H9 (cell line): ENCODE data around the gene SPC24. TPM values are rescaled to one million over a fixed set of nuclear protein-coding genes. Genes with fewer than 3 reads are reported as not detected.

ENCODE experiments used
- DNase-seq: peaks from one replicate; pipeline ENCODE4 v3.0.0-alpha.2; 2017
- H2AFZ ChIP-seq: one replicate; pipeline ENCODE4 v1.6.1; 2013; ENCODE audit warnings: mild to moderate bottlenecking, low read length, control low read depth, moderate library complexity
- H2AK5ac ChIP-seq: 2 replicates; pipeline ENCODE4 v1.6.1; 2013; ENCODE audit warnings: low read length, control low read depth, mixed read lengths; ENCODE audit not compliant: insufficient read length
- H2BK120ac ChIP-seq: one replicate; pipeline ENCODE4 v1.6.1; 2013; ENCODE audit warnings: low read depth, mild to moderate bottlenecking, low read length, control low read depth, inconsistent platforms; ENCODE audit not compliant: poor library complexity, severe bottlenecking
- H2BK12ac ChIP-seq: 2 replicates; pipeline ENCODE4 v1.6.1; 2013; ENCODE audit warnings: low read length, control low read depth, mixed read lengths, low read depth; ENCODE audit not compliant: insufficient read length
- H2BK15ac ChIP-seq: 2 replicates; pipeline ENCODE4 v1.6.1; 2013; ENCODE audit warnings: low read depth, low read length, control low read depth
- H2BK20ac ChIP-seq: one replicate; pipeline ENCODE4 v1.6.1; 2013; ENCODE audit warnings: low read depth, mild to moderate bottlenecking, low read length, control low read depth, inconsistent platforms; ENCODE audit not compliant: poor library complexity, severe bottlenecking
- H2BK5ac ChIP-seq: 2 replicates; pipeline ENCODE4 v1.6.1; 2013; ENCODE audit warnings: low read length, control low read depth, mixed read lengths; ENCODE audit not compliant: insufficient read length
- H3K14ac ChIP-seq: 2 replicates; pipeline ENCODE4 v1.6.1; 2013; ENCODE audit warnings: low read length, control low read depth; ENCODE audit not compliant: insufficient read depth
- H3K18ac ChIP-seq: 2 replicates; pipeline ENCODE4 v1.6.1; 2013; ENCODE audit warnings: low read depth, mild to moderate bottlenecking, mixed read lengths, low read length, control low read depth; ENCODE audit not compliant: insufficient read length
- H3K23ac ChIP-seq: 2 replicates; pipeline ENCODE4 v1.6.1; 2013; ENCODE audit warnings: low read length, control low read depth, mixed read lengths, low read depth; ENCODE audit not compliant: insufficient read length
- H3K23me2 ChIP-seq: 2 replicates; pipeline ENCODE4 v1.6.1; 2013; ENCODE audit warnings: low read depth, mild to moderate bottlenecking, mixed read lengths, low read length, control low read depth; ENCODE audit not compliant: insufficient read length, poor library complexity, severe bottlenecking
- H3K27ac ChIP-seq: 2 replicates; pipeline ENCODE4 v1.5.1; 2013; ENCODE audit warnings: low read length, control low read depth, mixed read lengths, low read depth; ENCODE audit not compliant: insufficient read length
- H3K27me3 ChIP-seq: 2 replicates; pipeline ENCODE4 v1.6.1; 2013; ENCODE audit warnings: low read length, control low read depth, inconsistent platforms; ENCODE audit not compliant: insufficient read depth
- H3K4ac ChIP-seq: 2 replicates; pipeline ENCODE4 v1.6.1; 2013; ENCODE audit warnings: low read depth, mild to moderate bottlenecking, control low read depth, inconsistent platforms, low read length, moderate library complexity
- H3K4me1 ChIP-seq: 2 replicates; pipeline ENCODE4 v1.6.1; 2013; ENCODE audit warnings: low read length, control low read depth, inconsistent platforms; ENCODE audit not compliant: insufficient read depth
- H3K4me2 ChIP-seq: 2 replicates; pipeline ENCODE4 v1.6.1; 2013; ENCODE audit warnings: low read length, control low read depth, mixed read lengths; ENCODE audit not compliant: insufficient read length, insufficient read depth
- H3K56ac ChIP-seq: 2 replicates; pipeline ENCODE4 v1.6.1; 2013; ENCODE audit warnings: low read depth, mild to moderate bottlenecking, mixed read lengths, low read length, control low read depth; ENCODE audit not compliant: insufficient read length
- H3K79me1 ChIP-seq: 2 replicates; pipeline ENCODE4 v1.6.1; 2013; ENCODE audit warnings: low read depth, mild to moderate bottlenecking, moderate library complexity, low read length, control low read depth, inconsistent platforms; ENCODE audit not compliant: insufficient read depth, poor library complexity, severe bottlenecking
- H3K79me2 ChIP-seq: 2 replicates; pipeline ENCODE4 v1.6.1; 2013; ENCODE audit warnings: low read length, control low read depth, inconsistent platforms; ENCODE audit not compliant: insufficient read depth
- H3K9ac ChIP-seq: 2 replicates; pipeline ENCODE4 v1.6.1; 2013; ENCODE audit warnings: low read length, control low read depth, mixed read lengths; ENCODE audit not compliant: insufficient read length; ENCODE audit errors: extremely low read depth
- H3K9me3 ChIP-seq: one replicate; pipeline ENCODE4 v1.6.1; 2013; ENCODE audit warnings: low read depth, low read length, inconsistent platforms; ENCODE audit not compliant: control insufficient read depth
- H3T11ph ChIP-seq: one replicate; pipeline ENCODE4 v1.6.1; 2013; ENCODE audit warnings: mild to moderate bottlenecking, low read length, control low read depth, inconsistent platforms
- H4K20me1 ChIP-seq: one replicate; pipeline ENCODE4 v1.6.1; 2013; ENCODE audit not compliant: control insufficient read depth, insufficient read length, insufficient read depth
- H4K5ac ChIP-seq: 2 replicates; pipeline ENCODE4 v1.6.1; 2013; ENCODE audit warnings: low read depth, mild to moderate bottlenecking, mixed read lengths, low read length, control low read depth; ENCODE audit not compliant: insufficient read length
- H4K8ac ChIP-seq: replicated peaks from 2 replicates; pipeline ENCODE4 v1.6.1; 2013; ENCODE audit warnings: low read length, control low read depth, mixed read lengths, low read depth; ENCODE audit not compliant: insufficient read length
- H4K91ac ChIP-seq: 2 replicates; pipeline ENCODE4 v1.6.1; 2013; ENCODE audit warnings: low read depth, mild to moderate bottlenecking, moderate library complexity, mixed read lengths, low read length, control low read depth; ENCODE audit not compliant: insufficient read length
- H3K27ac Mint-ChIP-seq, 3 experiments: 2 replicates in 2 of 3; 3 replicates in 1 of 3; pipeline ENCODE4 v1.8.0; 2020 to 2021; ENCODE audit warnings: mixed read lengths in 3 of 3, mild to moderate bottlenecking in 1 of 3, moderate library complexity in 1 of 3
- H3K27me3 Mint-ChIP-seq: 2 replicates; pipeline ENCODE4 v1.8.0; 2021; ENCODE audit warnings: low read depth, mild to moderate bottlenecking, moderate library complexity, mixed read lengths
- H3K36me3 Mint-ChIP-seq, 3 experiments: 2 replicates in 2 of 3; 3 replicates in 1 of 3; pipeline ENCODE4 v1.8.0; 2020 to 2021; ENCODE audit warnings: low read depth in 3 of 3, mixed read lengths in 3 of 3; ENCODE audit not compliant: insufficient read depth in 1 of 3
- H3K4me1 Mint-ChIP-seq, 2 experiments: 2 replicates each; pipeline ENCODE4 v1.8.0; 2020; ENCODE audit warnings: mixed read lengths in 2 of 2
- H3K4me3 Mint-ChIP-seq, 2 experiments: 2 replicates in 1 of 2; 3 replicates in 1 of 2; pipeline ENCODE4 v1.8.0; 2020 to 2021; ENCODE audit warnings: mild to moderate bottlenecking in 2 of 2, mixed read lengths in 2 of 2, moderate library complexity in 1 of 2
- H3K9me3 Mint-ChIP-seq, 2 experiments: 2 replicates in 1 of 2; 3 replicates in 1 of 2; pipeline ENCODE4 v1.8.0; 2020; ENCODE audit warnings: mild to moderate bottlenecking in 2 of 2, mixed read lengths in 2 of 2, moderate library complexity in 1 of 2
- WGBS: extraction: QIAGEN DNeasy Blood & Tissue Kit; methylation state at CpG from one replicate; pipeline ENCODE4 v1.1.7; 2013; ENCODE audit warnings: missing lambda C conversion rate, low lambda C conversion rate, mixed read lengths; ENCODE audit not compliant: insufficient read length; ENCODE audit errors: extremely low coverage; 5-methylcytosine and 5-hydroxymethylcytosine counted together
- total RNA-seq: library from RNA; stranded (reverse); gene quantifications from 2 replicates; pipeline ENCODE4 v1.2.1, GENCODE V29; 2021
- TF ChIP-seq, protein P1 (sequence below): fragments of 200-600 bp; sonication (generic); conservative IDR thresholded peaks from 3 replicates; pipeline ENCODE4 v1.8.0; 2021; ENCODE audit warnings: antibody characterized with exemption, mild to moderate bottlenecking

SPC24 gene
- total RNA-seq, 1 experiment from 2014 or later = 51.5 TPM

DNA sequence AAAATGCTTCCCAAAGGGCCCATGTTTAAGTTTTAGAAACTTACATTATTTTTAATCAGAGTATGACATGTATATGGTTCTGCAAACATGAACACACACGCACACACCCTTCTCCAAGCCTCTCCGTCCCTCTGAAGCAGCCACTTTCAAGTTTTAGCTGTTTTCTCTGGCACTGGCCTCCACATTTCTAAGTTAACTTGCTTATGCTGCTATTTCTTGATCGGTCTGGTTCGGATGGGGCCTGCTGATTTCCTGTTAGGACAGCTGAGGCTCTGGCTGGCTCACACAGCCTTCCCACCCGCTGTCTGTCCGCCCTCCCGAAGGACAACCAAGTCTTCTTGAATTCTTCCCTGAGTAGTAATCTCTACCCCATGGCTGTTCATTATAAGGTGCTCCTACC lies 4.4 kb downstream of the SPC24 start:
- H4K91ac ChIP-seq = no peak overlapping the region
- H3K4ac ChIP-seq = no peak overlapping the region
- no peak overlapping the region for H3K18ac ChIP-seq
- no peak overlapping the region for H2BK20ac ChIP-seq
- Mint-ChIP-seq H3K4me3 (no peak overlapping the region), H3K27me3 (no peaks in the 10 kb centered on the region), H3K36me3 (peaks cover 12 to 47% (median 47%) of the 10 kb centered on the region in 3 experiments), H3K4me1 (peaks cover 9 to 10% of the 10 kb centered on the region in 2 experiments), H3K27ac (peak overlapping the region in 2 of 3 experiments; percentile 71 to 86; a peak in 2 of 7 replicates), H3K9me3 (no peaks in the 10 kb centered on the region)
- H3K23me2 ChIP-seq = peaks cover 3% of the 10 kb centered on the region
- H3K9me3 ChIP-seq = no peaks in the 10 kb centered on the region
- no peaks in the 10 kb centered on the region for H3K27me3 ChIP-seq
- no peak overlapping the region for H4K8ac ChIP-seq
- no peak overlapping the region for H3K56ac ChIP-seq
- no peak overlapping the region for H2AFZ ChIP-seq
- no peak overlapping the region for H3K27ac ChIP-seq
- no peak overlapping the region for H2AK5ac ChIP-seq
- TF ChIP-seq, protein P1, sequence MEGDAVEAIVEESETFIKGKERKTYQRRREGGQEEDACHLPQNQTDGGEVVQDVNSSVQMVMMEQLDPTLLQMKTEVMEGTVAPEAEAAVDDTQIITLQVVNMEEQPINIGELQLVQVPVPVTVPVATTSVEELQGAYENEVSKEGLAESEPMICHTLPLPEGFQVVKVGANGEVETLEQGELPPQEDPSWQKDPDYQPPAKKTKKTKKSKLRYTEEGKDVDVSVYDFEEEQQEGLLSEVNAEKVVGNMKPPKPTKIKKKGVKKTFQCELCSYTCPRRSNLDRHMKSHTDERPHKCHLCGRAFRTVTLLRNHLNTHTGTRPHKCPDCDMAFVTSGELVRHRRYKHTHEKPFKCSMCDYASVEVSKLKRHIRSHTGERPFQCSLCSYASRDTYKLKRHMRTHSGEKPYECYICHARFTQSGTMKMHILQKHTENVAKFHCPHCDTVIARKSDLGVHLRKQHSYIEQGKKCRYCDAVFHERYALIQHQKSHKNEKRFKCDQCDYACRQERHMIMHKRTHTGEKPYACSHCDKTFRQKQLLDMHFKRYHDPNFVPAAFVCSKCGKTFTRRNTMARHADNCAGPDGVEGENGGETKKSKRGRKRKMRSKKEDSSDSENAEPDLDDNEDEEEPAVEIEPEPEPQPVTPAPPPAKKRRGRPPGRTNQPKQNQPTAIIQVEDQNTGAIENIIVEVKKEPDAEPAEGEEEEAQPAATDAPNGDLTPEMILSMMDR = no peak
- H2BK120ac ChIP-seq = no peak overlapping the region
- H4K20me1 ChIP-seq = no peaks in the 10 kb centered on the region
- no peak overlapping the region for H4K5ac ChIP-seq
- WGBS = no CpG with 5 or more reads among the region's 7 CpGs
- H3K14ac ChIP-seq = no peak overlapping the region
- no peaks in the 10 kb centered on the region; the same call in 1 of the 2 replicates for H3K4me1 ChIP-seq
- DNase-seq = no peak
- peaks cover 6% of the 10 kb centered on the region; the same call in 1 of the 2 replicates for H3K79me2 ChIP-seq
- no peak overlapping the region for H2BK15ac ChIP-seq
- H3K23ac ChIP-seq = no peak overlapping the region
- no peak overlapping the region for H2BK5ac ChIP-seq
- H3T11ph ChIP-seq = no peak overlapping the region
- no peak overlapping the region for H3K4me2 ChIP-seq
- no peak overlapping the region for H2BK12ac ChIP-seq
- H3K9ac ChIP-seq = no peak overlapping the region
- H3K79me1 ChIP-seq = peaks cover 8% of the 10 kb centered on the region
